SK-N-SH treated with all-trans-retinoic acid at 6 μM for 48 hours (cell line): ENCODE results near the gene HMX1.

Experiments
- ATAC-seq: fragments of 200-7000 bp; cut with Tn5 transposase; 3 replicates; pipeline ENCODE4 v1.9.1; 2020; ENCODE audit warnings: mild to moderate bottlenecking, moderate library complexity
- ARNTL ChIP-seq: fragments of 450-650 bp; formaldehyde crosslinking; IDR thresholded peaks from 2 replicates; pipeline ENCODE4 v1.5.0; 2020; ENCODE audit warnings: low read depth, mild to moderate bottlenecking, moderate library complexity, borderline replicate concordance
- BACH2 ChIP-seq: fragments of 250-450 bp; sonication (Bioruptor Pico); IDR thresholded peaks from 2 replicates; pipeline ENCODE4 v1.9.0; 2021; ENCODE audit warnings: mild to moderate bottlenecking, borderline replicate concordance
- CSDC2 ChIP-seq: fragments of 250-450 bp; sonication (Bioruptor Pico); IDR thresholded peaks from 2 replicates; pipeline ENCODE4 v1.5.0; 2020; ENCODE audit warnings: mild to moderate bottlenecking, moderate library complexity
- ESRRG ChIP-seq: fragments of 250-450 bp; sonication (Bioruptor Pico); IDR thresholded peaks from 2 replicates; pipeline ENCODE4 v1.6.1; 2021; ENCODE audit warnings: mild to moderate bottlenecking
- GLIS3 ChIP-seq: fragments of 250-450 bp; sonication (Bioruptor Pico); IDR thresholded peaks from 2 replicates; pipeline ENCODE4 v1.5.0; 2020; ENCODE audit warnings: mild to moderate bottlenecking, moderate library complexity
- ISL1 ChIP-seq: fragments of 250-450 bp; sonication (Bioruptor Pico); IDR thresholded peaks from 2 replicates; pipeline ENCODE4 v2.1.2; 2022; ENCODE audit warnings: mild to moderate bottlenecking, moderate library complexity
- OSR1 ChIP-seq: fragments of 250-450 bp; sonication (Bioruptor Pico); IDR thresholded peaks from 2 replicates; pipeline ENCODE4 v1.8.0; 2022; ENCODE audit warnings: moderate library complexity, mild to moderate bottlenecking, inconsistent platforms
- PPARA ChIP-seq: fragments of 250-450 bp; sonication (Bioruptor Pico); IDR thresholded peaks from 2 replicates; pipeline ENCODE4 v1.5.0; 2020; ENCODE audit warnings: mild to moderate bottlenecking, borderline replicate concordance
- RARB ChIP-seq: fragments of 250-450 bp; sonication (Bioruptor Pico); IDR thresholded peaks from 2 replicates; pipeline ENCODE4 v1.8.0; 2021; ENCODE audit warnings: mild to moderate bottlenecking, moderate library complexity
- SNAI2 ChIP-seq: fragments of 250-450 bp; sonication (Bioruptor Pico); IDR thresholded peaks from 2 replicates; pipeline ENCODE4 v1.5.0; 2020; ENCODE audit warnings: mild to moderate bottlenecking, moderate library complexity
- TCF4 ChIP-seq: fragments of 250-450 bp; sonication (Bioruptor Pico); IDR thresholded peaks from 2 replicates; pipeline ENCODE4 v1.8.0; 2021; ENCODE audit warnings: mild to moderate bottlenecking, moderate library complexity, borderline replicate concordance
- TOX ChIP-seq: fragments of 250-450 bp; sonication (Bioruptor Pico); IDR thresholded peaks from 2 replicates; pipeline ENCODE4 v1.8.0; 2021; ENCODE audit warnings: mild to moderate bottlenecking, moderate library complexity, borderline replicate concordance
- ZC3H10 ChIP-seq: fragments of 250-450 bp; sonication (Bioruptor Pico); IDR thresholded peaks from 2 replicates; pipeline ENCODE4 v1.5.1; 2021; ENCODE audit warnings: mild to moderate bottlenecking, moderate library complexity
- ZFP3 ChIP-seq: fragments of 250-450 bp; sonication (Bioruptor Pico); IDR thresholded peaks from 2 replicates; pipeline ENCODE4 v1.5.0; 2020; ENCODE audit warnings: mild to moderate bottlenecking, moderate library complexity
- ZFP30 ChIP-seq: fragments of 450-650 bp; formaldehyde crosslinking; IDR thresholded peaks from 2 replicates; pipeline ENCODE4 v1.5.0; 2022; ENCODE audit warnings: mild to moderate bottlenecking, moderate library complexity
- ZNF565 ChIP-seq: fragments of 450-650 bp; formaldehyde crosslinking; conservative IDR thresholded peaks from 2 replicates; pipeline ENCODE4 v1.5.0; 2020; ENCODE audit warnings: low read depth, mild to moderate bottlenecking, moderate library complexity
- ZNF70 ChIP-seq: fragments of 450-650 bp; formaldehyde crosslinking; IDR thresholded peaks from 2 replicates; pipeline ENCODE4 v1.5.0; 2020; ENCODE audit warnings: mild to moderate bottlenecking, moderate library complexity
- ZNF8 ChIP-seq: fragments of 450-650 bp; formaldehyde crosslinking; IDR thresholded peaks from 2 replicates; pipeline ENCODE4 v1.5.0; 2020; ENCODE audit warnings: mild to moderate bottlenecking, moderate library complexity
- TF ChIP-seq, protein P1 (sequence below): fragments of 250-450 bp; sonication (Bioruptor Pico); IDR thresholded peaks from 2 replicates; pipeline ENCODE4 v1.8.0; 2020; ENCODE audit warnings: mild to moderate bottlenecking, moderate library complexity, borderline replicate concordance
- TF ChIP-seq, protein P2 (sequence below): fragments of 250-450 bp; sonication (Bioruptor Pico); IDR thresholded peaks from 2 replicates; pipeline ENCODE4 v1.8.0; 2021; ENCODE audit warnings: low read depth, mild to moderate bottlenecking, moderate library complexity, borderline replicate concordance
- TF ChIP-seq, protein P3 (sequence below): fragments of 250-450 bp; sonication (Bioruptor Pico); IDR thresholded peaks from 2 replicates; pipeline ENCODE4 v1.5.0; 2020; ENCODE audit warnings: mild to moderate bottlenecking, moderate library complexity
- TF ChIP-seq, protein P4 (sequence below): fragments of 250-450 bp; sonication (Bioruptor Pico); IDR thresholded peaks from 2 replicates; pipeline ENCODE4 v1.5.1; 2020; ENCODE audit warnings: low read depth, mild to moderate bottlenecking, moderate library complexity

The HMX1 gene

DNA sequence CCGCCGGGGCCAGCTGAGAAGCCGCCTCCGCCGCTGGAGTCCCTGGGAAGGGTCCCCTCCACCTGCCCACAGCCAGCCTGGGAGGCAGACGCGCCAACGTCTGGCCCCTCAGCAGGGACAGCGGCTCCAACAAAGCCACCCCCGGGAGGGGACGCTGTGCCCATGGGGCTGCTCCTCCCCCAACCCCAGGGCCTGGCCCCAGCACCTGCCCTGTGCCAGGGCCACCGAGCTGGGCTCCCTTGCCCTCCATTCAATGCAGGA is 6.1 kb upstream of the HMX1 start:
- TF ChIP-seq PPARA (no peak), GLIS3 (CRISPR knock-in tag) (no peak), ISL1 (CRISPR knock-in tag) (no peak), ESRRG (CRISPR knock-in tag) (no peak), TCF4 (CRISPR knock-in tag) (no peak), ZNF565 (CRISPR knock-in tag) (no peak), ZC3H10 (no peak), RARB (CRISPR knock-in tag) (no peak), CSDC2 (CRISPR knock-in tag) (no peak), SNAI2 (CRISPR knock-in tag) (no peak), ZFP3 (CRISPR knock-in tag) (no peak), ZNF70 (CRISPR knock-in tag) (no peak), TOX (CRISPR knock-in tag) (no peak), BACH2 (CRISPR knock-in tag) (no peak), ZNF8 (CRISPR knock-in tag) (no peak), OSR1 (CRISPR knock-in tag) (no peak)
- TF ChIP-seq, protein P1, sequence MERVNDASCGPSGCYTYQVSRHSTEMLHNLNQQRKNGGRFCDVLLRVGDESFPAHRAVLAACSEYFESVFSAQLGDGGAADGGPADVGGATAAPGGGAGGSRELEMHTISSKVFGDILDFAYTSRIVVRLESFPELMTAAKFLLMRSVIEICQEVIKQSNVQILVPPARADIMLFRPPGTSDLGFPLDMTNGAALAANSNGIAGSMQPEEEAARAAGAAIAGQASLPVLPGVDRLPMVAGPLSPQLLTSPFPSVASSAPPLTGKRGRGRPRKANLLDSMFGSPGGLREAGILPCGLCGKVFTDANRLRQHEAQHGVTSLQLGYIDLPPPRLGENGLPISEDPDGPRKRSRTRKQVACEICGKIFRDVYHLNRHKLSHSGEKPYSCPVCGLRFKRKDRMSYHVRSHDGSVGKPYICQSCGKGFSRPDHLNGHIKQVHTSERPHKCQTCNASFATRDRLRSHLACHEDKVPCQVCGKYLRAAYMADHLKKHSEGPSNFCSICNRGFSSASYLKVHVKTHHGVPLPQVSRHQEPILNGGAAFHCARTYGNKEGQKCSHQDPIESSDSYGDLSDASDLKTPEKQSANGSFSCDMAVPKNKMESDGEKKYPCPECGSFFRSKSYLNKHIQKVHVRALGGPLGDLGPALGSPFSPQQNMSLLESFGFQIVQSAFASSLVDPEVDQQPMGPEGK (CRISPR knock-in tag): no peak
- TF ChIP-seq, protein P2, sequence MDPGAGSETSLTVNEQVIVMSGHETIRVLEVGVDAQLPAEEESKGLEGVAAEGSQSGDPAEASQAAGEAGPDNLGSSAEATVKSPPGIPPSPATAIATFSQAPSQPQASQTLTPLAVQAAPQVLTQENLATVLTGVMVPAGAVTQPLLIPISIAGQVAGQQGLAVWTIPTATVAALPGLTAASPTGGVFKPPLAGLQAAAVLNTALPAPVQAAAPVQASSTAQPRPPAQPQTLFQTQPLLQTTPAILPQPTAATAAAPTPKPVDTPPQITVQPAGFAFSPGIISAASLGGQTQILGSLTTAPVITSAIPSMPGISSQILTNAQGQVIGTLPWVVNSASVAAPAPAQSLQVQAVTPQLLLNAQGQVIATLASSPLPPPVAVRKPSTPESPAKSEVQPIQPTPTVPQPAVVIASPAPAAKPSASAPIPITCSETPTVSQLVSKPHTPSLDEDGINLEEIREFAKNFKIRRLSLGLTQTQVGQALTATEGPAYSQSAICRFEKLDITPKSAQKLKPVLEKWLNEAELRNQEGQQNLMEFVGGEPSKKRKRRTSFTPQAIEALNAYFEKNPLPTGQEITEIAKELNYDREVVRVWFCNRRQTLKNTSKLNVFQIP: no peak
- TF ChIP-seq, protein P3, sequence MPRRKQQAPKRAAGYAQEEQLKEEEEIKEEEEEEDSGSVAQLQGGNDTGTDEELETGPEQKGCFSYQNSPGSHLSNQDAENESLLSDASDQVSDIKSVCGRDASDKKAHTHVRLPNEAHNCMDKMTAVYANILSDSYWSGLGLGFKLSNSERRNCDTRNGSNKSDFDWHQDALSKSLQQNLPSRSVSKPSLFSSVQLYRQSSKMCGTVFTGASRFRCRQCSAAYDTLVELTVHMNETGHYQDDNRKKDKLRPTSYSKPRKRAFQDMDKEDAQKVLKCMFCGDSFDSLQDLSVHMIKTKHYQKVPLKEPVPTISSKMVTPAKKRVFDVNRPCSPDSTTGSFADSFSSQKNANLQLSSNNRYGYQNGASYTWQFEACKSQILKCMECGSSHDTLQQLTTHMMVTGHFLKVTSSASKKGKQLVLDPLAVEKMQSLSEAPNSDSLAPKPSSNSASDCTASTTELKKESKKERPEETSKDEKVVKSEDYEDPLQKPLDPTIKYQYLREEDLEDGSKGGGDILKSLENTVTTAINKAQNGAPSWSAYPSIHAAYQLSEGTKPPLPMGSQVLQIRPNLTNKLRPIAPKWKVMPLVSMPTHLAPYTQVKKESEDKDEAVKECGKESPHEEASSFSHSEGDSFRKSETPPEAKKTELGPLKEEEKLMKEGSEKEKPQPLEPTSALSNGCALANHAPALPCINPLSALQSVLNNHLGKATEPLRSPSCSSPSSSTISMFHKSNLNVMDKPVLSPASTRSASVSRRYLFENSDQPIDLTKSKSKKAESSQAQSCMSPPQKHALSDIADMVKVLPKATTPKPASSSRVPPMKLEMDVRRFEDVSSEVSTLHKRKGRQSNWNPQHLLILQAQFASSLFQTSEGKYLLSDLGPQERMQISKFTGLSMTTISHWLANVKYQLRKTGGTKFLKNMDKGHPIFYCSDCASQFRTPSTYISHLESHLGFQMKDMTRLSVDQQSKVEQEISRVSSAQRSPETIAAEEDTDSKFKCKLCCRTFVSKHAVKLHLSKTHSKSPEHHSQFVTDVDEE (CRISPR knock-in tag): no peak
- TF ChIP-seq, protein P4, sequence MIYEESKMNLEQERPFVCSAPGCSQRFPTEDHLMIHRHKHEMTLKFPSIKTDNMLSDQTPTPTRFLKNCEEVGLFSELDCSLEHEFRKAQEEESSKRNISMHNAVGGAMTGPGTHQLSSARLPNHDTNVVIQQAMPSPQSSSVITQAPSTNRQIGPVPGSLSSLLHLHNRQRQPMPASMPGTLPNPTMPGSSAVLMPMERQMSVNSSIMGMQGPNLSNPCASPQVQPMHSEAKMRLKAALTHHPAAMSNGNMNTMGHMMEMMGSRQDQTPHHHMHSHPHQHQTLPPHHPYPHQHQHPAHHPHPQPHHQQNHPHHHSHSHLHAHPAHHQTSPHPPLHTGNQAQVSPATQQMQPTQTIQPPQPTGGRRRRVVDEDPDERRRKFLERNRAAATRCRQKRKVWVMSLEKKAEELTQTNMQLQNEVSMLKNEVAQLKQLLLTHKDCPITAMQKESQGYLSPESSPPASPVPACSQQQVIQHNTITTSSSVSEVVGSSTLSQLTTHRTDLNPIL: no peak
- ATAC-seq: no peak

DNA sequence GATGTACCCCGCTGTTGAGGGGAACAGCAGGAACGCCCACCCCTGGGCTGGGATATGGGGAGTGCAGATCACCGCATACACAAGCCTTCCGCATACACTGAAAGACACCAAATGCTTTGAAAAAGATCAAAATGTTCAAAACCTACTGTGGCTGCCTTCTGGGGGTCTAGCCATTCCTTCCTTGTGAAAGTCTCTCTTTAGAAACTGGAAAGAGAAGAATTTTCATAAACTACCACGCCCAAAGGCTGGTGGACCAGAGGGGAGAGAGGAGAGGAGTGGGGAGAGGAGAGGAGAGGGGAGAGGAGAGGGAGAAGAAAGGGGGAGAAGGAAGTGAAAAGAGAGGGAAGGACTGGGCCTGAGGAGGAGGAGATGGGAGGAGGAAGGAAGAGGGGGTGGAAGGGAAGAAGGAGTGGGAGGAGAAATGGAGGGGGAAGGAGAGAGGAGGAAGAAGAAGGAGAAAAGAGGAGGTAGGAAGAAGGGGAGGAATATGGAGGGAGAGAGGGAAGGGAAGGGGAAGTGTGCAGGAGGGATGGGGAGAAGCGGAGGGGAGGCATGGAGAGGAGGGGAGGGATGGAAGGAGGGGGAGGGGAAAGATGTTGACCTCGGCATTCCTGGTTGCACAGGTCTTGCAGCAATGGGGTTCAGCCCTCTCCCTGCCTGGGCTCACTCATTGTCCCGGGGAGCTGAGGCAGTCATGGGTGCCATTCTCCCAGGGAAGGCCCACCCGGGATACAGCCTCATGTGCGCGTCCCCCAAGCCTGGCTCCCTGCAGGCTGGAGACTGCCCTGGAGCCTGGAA is 5.5 kb upstream of the HMX1 start:
- TF ChIP-seq ISL1 (CRISPR knock-in tag) (no peak), TOX (CRISPR knock-in tag) (no peak), CSDC2 (CRISPR knock-in tag) (no peak), BACH2 (CRISPR knock-in tag) (no peak), ZC3H10 (no peak), ZFP30 (CRISPR knock-in tag) (no peak), ZNF565 (CRISPR knock-in tag) (no peak), TCF4 (CRISPR knock-in tag) (no peak), SNAI2 (CRISPR knock-in tag) (no peak), ARNTL (CRISPR knock-in tag) (no peak), PPARA (no peak), GLIS3 (CRISPR knock-in tag) (no peak)
- TF ChIP-seq, protein P1 (CRISPR knock-in tag): no peak
- TF ChIP-seq, protein P4: no peak
- ATAC-seq: no peak
